BLaER1 treated with 17β-estradiol and CSF1 and Interleukin-3, amounts not matched to agents 10 nM and 100 nM (cell line): Measurements from ENCODE around the gene ISM1.
A peak's percentile ranks its signal among the peaks of the same experiment; 100 is the strongest.

Experiments used
- H3K27ac ChIP-seq, 11 experiments: shearing (Covaris generic); formaldehyde crosslinking; 2 replicates each; pipeline ENCODE4 v1.8.1; 2022
- H3K27me3 ChIP-seq, 11 experiments: shearing (Covaris generic); formaldehyde crosslinking; 2 replicates each; pipeline ENCODE4 v1.8.1; 2022
- H3K36me3 ChIP-seq, 11 experiments: shearing (Covaris generic); formaldehyde crosslinking; 2 replicates each; pipeline ENCODE4 v1.8.1; 2022
- H3K4me1 ChIP-seq, 10 experiments: shearing (Covaris generic); formaldehyde crosslinking; 2 replicates each; pipeline ENCODE4 v1.8.1; 2022
- H3K4me2 ChIP-seq, 11 experiments: shearing (Covaris generic); formaldehyde crosslinking; 2 replicates each; pipeline ENCODE4 v1.8.1; 2022
- H3K4me3 ChIP-seq, 10 experiments: shearing (Covaris generic); formaldehyde crosslinking; 2 replicates each; pipeline ENCODE4 v1.8.1; 2022
- H3K9ac ChIP-seq, 11 experiments: shearing (Covaris generic); formaldehyde crosslinking; 2 replicates each; pipeline ENCODE4 v1.8.1; 2022
- H3K9me3 ChIP-seq, 11 experiments: shearing (Covaris generic); formaldehyde crosslinking; replicated peaks in 1 of 11; 2 replicates each; pipeline ENCODE4 v1.8.1; 2022
- H4K20me1 ChIP-seq, 11 experiments: shearing (Covaris generic); formaldehyde crosslinking; 2 replicates each; pipeline ENCODE4 v1.8.1; 2022
- Cebpa-rat ChIP-seq, 11 experiments: shearing (Covaris generic); IDR thresholded peaks; 2 replicates each; pipeline ENCODE4 v1.8.1; 2022

The ISM1 gene

GRCh38 chr20:13299401-13299800 lies 78.3 kb downstream of the ISM1 start:
- Histone ChIP-seq H3K27ac (no peak overlapping the region), H3K27me3 (no peaks in the 10 kb centered on the region; a peak in 1 of 22 replicates), H3K4me3 (no peak overlapping the region), H3K4me2 (peak overlapping the region; percentile 39 to 73 (median 62)), H3K9me3 (0 out of 22 replicates have a peak, but pooled peaks cover 0 to 3% (median 0%) of the 10 kb centered on the region in 11 experiments), H3K9ac (no peak overlapping the region), H3K36me3 (no peaks in the 10 kb centered on the region), H4K20me1 (peaks cover 0 to 7% (median 0%) of the 10 kb centered on the region in 11 experiments; a peak in 1 of 22 replicates), H3K4me1 (peaks cover 15 to 33% (median 26%) of the 10 kb centered on the region in 10 experiments; a peak in 19 of 20 replicates)
- no peak for TF ChIP-seq Cebpa-rat (IDR thresholded peaks at IDR 0.05)

GRCh38 chr20:13301596-13301995 lies 80.5 kb downstream of the ISM1 start:
- H3K27me3 ChIP-seq: no peaks in the 10 kb centered on the region; a peak in 1 of 22 replicates
- TF ChIP-seq Cebpa-rat (IDR thresholded peaks at IDR 0.05): no peak
- H3K9ac ChIP-seq: no peak overlapping the region

GRCh38 chr20:13302647-13303450 lies 81.8 kb downstream of the ISM1 start:
- H3K36me3 ChIP-seq: no peaks in the 10 kb centered on the region
- H4K20me1 ChIP-seq: 0 out of 22 replicates have a peak, but pooled peaks cover 0 to 7% (median 0%) of the 10 kb centered on the region in 11 experiments
- no peak overlapping the region for H3K27ac ChIP-seq
- H3K4me1 ChIP-seq: peaks cover 6 to 20% (median 14%) of the 10 kb centered on the region in 10 experiments; a peak in 19 of 20 replicates
- H3K4me3 ChIP-seq: no peak overlapping the region
- H3K9me3 ChIP-seq: 0 out of 22 replicates have a peak, but pooled peaks cover 0 to 3% (median 0%) of the 10 kb centered on the region in 11 experiments
- TF ChIP-seq Cebpa-rat (IDR thresholded peaks at IDR 0.05): no peak
- no peaks in the 10 kb centered on the region; a peak in 1 of 22 replicates for H3K27me3 ChIP-seq
- no peak overlapping the region for H3K4me2 ChIP-seq
- no peak overlapping the region for H3K9ac ChIP-seq

More at GRCh38 chr20:13301596-13301995, 80.5 kb downstream of the ISM1 start:
- no peak overlapping the region for H3K4me3 ChIP-seq
- no peaks in the 10 kb centered on the region for H3K36me3 ChIP-seq
- peaks cover 0 to 7% (median 0%) of the 10 kb centered on the region in 11 experiments; a peak in 1 of 22 replicates for H4K20me1 ChIP-seq
- no peak overlapping the region for H3K27ac ChIP-seq
- peaks cover 14 to 32% (median 25%) of the 10 kb centered on the region in 10 experiments; a peak in 19 of 20 replicates for H3K4me1 ChIP-seq
- no peak overlapping the region for H3K4me2 ChIP-seq
- H3K9me3 ChIP-seq: 0 out of 22 replicates have a peak, but pooled peaks cover 0 to 3% (median 0%) of the 10 kb centered on the region in 11 experiments

GRCh38 chr20:13305284-13305683 lies 84.2 kb downstream of the ISM1 start:
- Histone ChIP-seq H3K4me2 (no peak overlapping the region), H4K20me1 (no peaks in the 10 kb centered on the region), H3K9ac (no peak overlapping the region), H3K36me3 (no peaks in the 10 kb centered on the region), H3K9me3 (0 out of 22 replicates have a peak, but pooled peaks cover 0 to 3% (median 0%) of the 10 kb centered on the region in 11 experiments), H3K4me1 (peaks cover 0 to 3% (median 0%) of the 10 kb centered on the region in 10 experiments; a peak in 1 of 20 replicates), H3K27me3 (no peaks in the 10 kb centered on the region), H3K4me3 (no peak overlapping the region), H3K27ac (no peak overlapping the region)
- no peak for TF ChIP-seq Cebpa-rat (IDR thresholded peaks at IDR 0.05)

GRCh38 chr20:13307562-13308163 lies 86.6 kb downstream of the ISM1 start:
- no peak overlapping the region for H3K4me2 ChIP-seq
- H3K4me3 ChIP-seq: no peak overlapping the region
- no peak overlapping the region for H3K27ac ChIP-seq
- H3K4me1 ChIP-seq: no peaks in the 10 kb centered on the region
- no peaks in the 10 kb centered on the region for H3K27me3 ChIP-seq
- no peak for TF ChIP-seq Cebpa-rat (IDR thresholded peaks at IDR 0.05)
- H4K20me1 ChIP-seq: no peaks in the 10 kb centered on the region
- 0 out of 22 replicates have a peak, but pooled peaks cover 0 to 3% (median 0%) of the 10 kb centered on the region in 11 experiments for H3K9me3 ChIP-seq
- no peaks in the 10 kb centered on the region for H3K36me3 ChIP-seq
- H3K9ac ChIP-seq: no peak overlapping the region

- no peaks in the 10 kb centered on the region for H3K36me3 ChIP-seq
- no peak for TF ChIP-seq Cebpa-rat (IDR thresholded peaks at IDR 0.05)
- H3K4me3 ChIP-seq: no peak overlapping the region
- H3K4me2 ChIP-seq: no peak overlapping the region
- no peaks in the 10 kb centered on the region for H3K4me1 ChIP-seq
- no peaks in the 10 kb centered on the region for H4K20me1 ChIP-seq
- H3K27me3 ChIP-seq: no peaks in the 10 kb centered on the region
- no peak overlapping the region for H3K27ac ChIP-seq
- no peak overlapping the region for H3K9ac ChIP-seq
- H3K9me3 ChIP-seq: peaks cover 0 to 8% (median 0%) of the 10 kb centered on the region in 11 experiments; a peak in 5 of 22 replicates
These were observed 91.2 kb downstream of the ISM1 start for GRCh38 chr20:13312300-13312699.

- no peak overlapping the region for H3K4me2 ChIP-seq
- no peak overlapping the region for H3K9ac ChIP-seq
- H4K20me1 ChIP-seq: no peaks in the 10 kb centered on the region
- H3K27me3 ChIP-seq: no peaks in the 10 kb centered on the region
- H3K4me1 ChIP-seq: no peaks in the 10 kb centered on the region
- no peak overlapping the region for H3K27ac ChIP-seq
- TF ChIP-seq Cebpa-rat (IDR thresholded peaks at IDR 0.05): no peak
- H3K36me3 ChIP-seq: no peaks in the 10 kb centered on the region
- peaks cover 0 to 11% (median 0%) of the 10 kb centered on the region in 11 experiments; a peak in 5 of 22 replicates for H3K9me3 ChIP-seq
- no peak overlapping the region for H3K4me3 ChIP-seq
These were observed 92.1 kb downstream of the ISM1 start for GRCh38 chr20:13313201-13313600.

- no peaks in the 10 kb centered on the region for H3K27me3 ChIP-seq
- H3K4me1 ChIP-seq: peaks cover 0 to 5% (median 2%) of the 10 kb centered on the region in 10 experiments; a peak in 11 of 20 replicates
- H3K4me3 ChIP-seq: no peak overlapping the region
- H4K20me1 ChIP-seq: no peaks in the 10 kb centered on the region
- no peak overlapping the region for H3K27ac ChIP-seq
- H3K9ac ChIP-seq: no peak overlapping the region
- no peaks in the 10 kb centered on the region for H3K36me3 ChIP-seq
- no peak for TF ChIP-seq Cebpa-rat (IDR thresholded peaks at IDR 0.05)
- peaks cover 0 to 11% (median 0%) of the 10 kb centered on the region in 11 experiments; a peak in 5 of 22 replicates for H3K9me3 ChIP-seq
- H3K4me2 ChIP-seq: no peak overlapping the region
These were observed 96.4 kb downstream of the ISM1 start for GRCh38 chr20:13317439-13317838.
